IPS-11a (cell line): ENCODE results near the gene AMDHD2.

Experiments
- H3K4me3 ChIP-seq: one replicate; pipeline ENCODE4 v1.5.1; 2013; ENCODE audit warnings: low read depth, low read length, control low read depth

Gene AMDHD2

GRCh38 chr16:2482708-2483534, 37.2 kb upstream of the AMDHD2 start:
- H3K4me3 ChIP-seq: no peak overlapping the region

GRCh38 chr16:2483939-2484897, 36.0 kb upstream of the AMDHD2 start:
- no peak overlapping the region for H3K4me3 ChIP-seq

GRCh38 chr16:2484898-2485508, 35.2 kb upstream of the AMDHD2 start:
- H3K4me3 ChIP-seq: no peak overlapping the region

- no peak overlapping the region for H3K4me3 ChIP-seq
These were observed 34.2 kb upstream of the AMDHD2 start for GRCh38 chr16:2485811-2486507.

- H3K4me3 ChIP-seq: no peak overlapping the region
These were observed 33.3 kb upstream of the AMDHD2 start for GRCh38 chr16:2486645-2487516.

GRCh38 chr16:2487517-2487842, 32.7 kb upstream of the AMDHD2 start:
- no peak overlapping the region for H3K4me3 ChIP-seq

- no peak overlapping the region for H3K4me3 ChIP-seq
These were observed 32.2 kb upstream of the AMDHD2 start for GRCh38 chr16:2487903-2488531.

- no peak overlapping the region for H3K4me3 ChIP-seq
These were observed 30.6 kb upstream of the AMDHD2 start for GRCh38 chr16:2489581-2489980.

GRCh38 chr16:2490190-2491105, 29.7 kb upstream of the AMDHD2 start:
- no peak overlapping the region for H3K4me3 ChIP-seq

GRCh38 chr16:2492292-2492691, 27.9 kb upstream of the AMDHD2 start:
- no peak overlapping the region for H3K4me3 ChIP-seq

- no peak overlapping the region for H3K4me3 ChIP-seq
These were observed 26.6 kb upstream of the AMDHD2 start for GRCh38 chr16:2493605-2494004.

- H3K4me3 ChIP-seq: no peak overlapping the region
These were observed 25.6 kb upstream of the AMDHD2 start for GRCh38 chr16:2494616-2495015.

GRCh38 chr16:2495041-2495440, 25.1 kb upstream of the AMDHD2 start:
- H3K4me3 ChIP-seq: no peak overlapping the region

GRCh38 chr16:2496223-2497115, 23.7 kb upstream of the AMDHD2 start:
- H3K4me3 ChIP-seq: no peak overlapping the region

GRCh38 chr16:2497116-2497630, 23.0 kb upstream of the AMDHD2 start:
- no peak overlapping the region for H3K4me3 ChIP-seq

GRCh38 chr16:2497695-2498484, 22.3 kb upstream of the AMDHD2 start:
- no peak overlapping the region for H3K4me3 ChIP-seq
